ENCODE measurements around the gene DNAJC12.
"Not testable (repeated sequence)": the region's sequence is repeated elsewhere in the genome, so short reads cannot be mapped to it uniquely, and the experiment has no call there.

The DNAJC12 gene

GRCh38 chr10:67837541-67838314, at the start of gene DNAJC12:
TSS of gene DNAJC12 (minus strand) at chr10:67838188. CDS start at chr10:67838011, 177 bp downstream.
- no peak within 1 kb of the TSS for H3K4me3 ChIP-seq

GRCh38 chr10:67884842-67885670, 47.1 kb upstream of the DNAJC12 start:
- Histone ChIP-seq H3K4me3 (peak overlapping the region; percentile 56 to 89 (median 82)), H3K27ac (peak overlapping the region; percentile 81 to 99 (median 94))

More at GRCh38 chr10:67837541-67838314, at the start of gene DNAJC12:
- H3K27ac ChIP-seq, result no peak within 1 kb of the TSS

DNA sequence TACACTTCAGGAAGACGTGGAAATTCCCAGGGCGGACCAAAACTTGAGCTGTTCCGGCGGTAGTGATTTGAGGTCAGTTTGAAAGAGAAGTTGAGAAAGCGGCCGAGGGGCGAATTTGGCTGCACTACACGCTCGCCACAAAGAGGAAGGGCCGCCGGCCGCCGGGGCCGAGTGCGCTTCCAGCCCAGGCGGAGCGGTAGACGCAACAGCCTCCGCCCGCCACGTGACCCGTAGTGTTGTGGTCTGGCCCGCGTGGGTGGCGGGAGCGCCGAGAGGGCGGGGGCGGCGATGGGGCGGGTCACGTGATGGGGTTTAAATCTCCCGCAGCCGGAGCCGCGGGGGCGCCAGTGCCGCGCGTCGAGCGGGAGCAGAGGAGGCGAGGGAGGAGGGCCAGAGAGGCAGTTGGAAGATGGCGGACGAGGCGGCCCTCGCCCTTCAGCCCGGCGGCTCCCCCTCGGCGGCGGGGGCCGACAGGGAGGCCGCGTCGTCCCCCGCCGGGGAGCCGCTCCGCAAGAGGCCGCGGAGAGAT, 46.4 kb upstream of the DNAJC12 start, which contains the start of gene SIRT1:
SIRT1 (plus strand) TSS at position 344 of the 529 bp plus-strand sequence; CDS start at position 410, 66 bp downstream.
- Histone ChIP-seq H3K27ac (peak within 1 kb of the TSS; percentile 81 to 99 (median 94)), H3K4me3 (peak within 1 kb of the TSS; percentile 56 to 89 (median 82))

GRCh38 chr10:67883710-67884312, 45.8 kb upstream of the DNAJC12 start:
- Histone ChIP-seq H3K4me3 (peak overlapping the region; percentile 56 to 89 (median 82)), H3K27ac (peak overlapping the region; percentile 81 to 99 (median 94))

GRCh38 chr10:67878133-67878532, 40.1 kb upstream of the DNAJC12 start:
- no peak overlapping the region for H3K27ac ChIP-seq
- H3K4me3 ChIP-seq, result no peak overlapping the region

DNA sequence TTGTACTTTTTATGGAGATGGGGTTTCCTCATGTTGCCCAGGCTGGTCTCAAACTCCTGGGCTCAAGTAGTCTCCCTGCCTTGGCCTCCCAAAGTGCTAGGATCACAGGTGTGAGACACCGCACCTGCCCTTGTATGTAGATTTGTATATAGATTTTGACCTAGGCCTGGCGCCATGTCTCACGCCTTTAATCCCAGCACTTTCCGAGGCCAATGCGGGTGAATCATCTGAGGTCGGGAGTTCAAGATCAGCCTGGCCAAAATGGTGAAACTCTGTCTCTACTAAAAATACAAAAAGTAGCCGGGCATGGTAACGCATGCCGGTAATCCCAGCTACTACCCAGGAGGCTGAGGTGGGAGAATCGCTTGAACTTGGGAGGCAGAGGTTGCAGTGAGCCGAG, 39.4 kb upstream of the DNAJC12 start:
- not testable (repeated sequence) for H3K27ac ChIP-seq, H3K4me3 ChIP-seq

DNA sequence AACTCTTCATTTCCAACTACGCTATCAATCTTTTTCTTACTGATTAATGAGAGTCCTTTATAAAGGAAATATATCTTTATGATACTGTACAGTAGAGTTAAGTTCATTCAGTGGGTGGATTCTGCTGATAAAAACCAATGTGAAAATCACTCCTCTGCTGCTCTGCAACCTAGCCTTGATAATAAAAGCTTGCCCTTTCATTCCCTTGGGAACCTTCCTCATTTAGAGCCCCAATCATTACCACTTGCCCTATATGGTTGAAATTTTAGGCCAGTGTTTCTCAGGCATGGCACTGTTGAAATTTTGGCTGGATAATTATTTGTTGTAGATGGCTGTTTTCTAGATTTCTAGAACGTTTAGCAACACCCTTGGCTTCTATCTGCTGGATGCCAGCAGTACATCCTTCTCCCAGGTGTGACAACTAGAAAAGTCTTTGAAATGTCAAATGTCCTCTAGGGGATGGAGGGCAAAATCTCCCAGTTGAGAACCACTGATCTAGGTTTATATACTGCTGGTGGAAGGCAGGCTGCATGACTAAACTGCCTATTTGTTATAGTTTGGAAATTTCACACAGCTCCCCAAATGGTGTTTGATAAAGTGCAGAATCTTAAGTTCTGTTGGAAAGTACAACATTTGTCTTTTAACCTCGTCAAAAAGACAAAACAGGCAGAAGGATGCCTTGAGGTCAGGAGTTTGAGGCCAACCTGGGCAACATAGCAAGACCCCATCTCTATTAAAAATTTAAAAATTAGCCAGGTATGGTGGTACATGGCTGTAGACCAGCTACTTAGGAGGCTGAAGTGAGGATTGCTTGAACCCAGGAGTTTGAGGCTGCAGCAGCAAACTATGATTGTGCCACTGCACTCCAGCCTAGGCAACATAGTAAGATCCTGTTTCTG, 37.6 kb upstream of the DNAJC12 start:
- H3K4me3 ChIP-seq, result no peak overlapping the region

GRCh38 chr10:67869996-67870395, 32.0 kb upstream of the DNAJC12 start:
- Histone ChIP-seq H3K4me3 (no peak overlapping the region), H3K27ac (no peak overlapping the region)

More for the DNA sequence above, 37.6 kb upstream of the DNAJC12 start:
- no peak overlapping the region for H3K27ac ChIP-seq

GRCh38 chr10:67868132-67868531, 30.1 kb upstream of the DNAJC12 start:
- Histone ChIP-seq H3K4me3 (no peak overlapping the region), H3K27ac (no peak overlapping the region)

GRCh38 chr10:67864607-67865371, 26.8 kb upstream of the DNAJC12 start:
- no peak overlapping the region for H3K4me3 ChIP-seq
- peak overlapping the region in 1 of 21 experiments; percentile 29 for H3K27ac ChIP-seq

GRCh38 chr10:67863094-67863493, 25.1 kb upstream of the DNAJC12 start:
- H3K4me3 ChIP-seq, result no peak overlapping the region
- no peak overlapping the region for H3K27ac ChIP-seq

DNA sequence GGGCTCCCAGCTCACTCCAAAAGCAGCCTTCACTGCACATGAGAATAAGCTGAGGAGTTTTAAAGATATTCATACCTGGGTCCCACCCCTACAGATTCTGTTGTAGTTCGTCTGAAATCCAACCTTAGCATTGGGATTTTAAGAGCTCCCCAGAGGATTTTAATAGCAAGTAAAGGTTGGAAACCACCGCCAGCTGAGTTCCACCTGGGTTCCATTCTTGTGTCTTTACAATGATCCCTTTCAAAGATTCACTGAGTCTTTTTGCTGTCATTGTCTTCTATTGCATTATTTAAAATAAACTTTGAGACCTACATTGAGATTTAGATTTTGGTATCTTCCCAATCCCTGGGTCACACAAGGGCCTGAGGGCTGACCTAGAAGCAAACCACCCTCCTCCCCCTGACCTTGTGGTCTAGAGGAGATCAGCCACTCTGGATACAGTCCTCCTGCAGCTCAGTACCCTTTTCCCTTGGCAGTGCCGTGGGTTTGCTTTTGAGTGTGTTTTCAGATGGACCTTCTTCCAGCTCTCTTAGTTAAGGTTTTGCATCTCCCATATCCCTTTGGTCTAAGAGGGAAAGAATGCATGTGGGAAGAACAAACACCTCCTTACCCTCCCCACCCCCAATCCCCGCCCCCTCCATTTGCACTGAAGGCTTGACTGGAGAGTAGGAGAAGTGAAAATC, 23.9 kb upstream of the DNAJC12 start:
- Histone ChIP-seq H3K27ac (no peak overlapping the region), H3K4me3 (no peak overlapping the region)

DNA sequence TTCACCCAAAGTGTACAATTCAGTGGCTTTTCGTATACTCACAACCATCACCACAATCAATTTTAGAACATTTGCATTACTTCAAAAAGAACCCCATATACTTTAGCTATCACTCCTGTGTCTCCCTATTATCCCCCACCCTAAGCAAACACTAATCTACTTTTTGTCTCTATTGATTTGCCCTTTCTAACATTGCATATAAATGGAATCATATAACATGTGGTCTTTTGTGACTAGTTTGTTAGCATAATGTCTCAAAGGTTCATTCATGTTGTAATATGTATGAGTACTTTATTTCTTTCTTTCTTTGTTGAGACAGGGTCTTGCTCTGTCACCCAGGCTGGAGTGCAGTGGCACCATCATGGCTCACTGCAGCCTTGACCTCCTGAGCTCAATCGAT, 21.0 kb upstream of the DNAJC12 start:
- Histone ChIP-seq H3K4me3 (no peak overlapping the region), H3K27ac (no peak overlapping the region)

DNA sequence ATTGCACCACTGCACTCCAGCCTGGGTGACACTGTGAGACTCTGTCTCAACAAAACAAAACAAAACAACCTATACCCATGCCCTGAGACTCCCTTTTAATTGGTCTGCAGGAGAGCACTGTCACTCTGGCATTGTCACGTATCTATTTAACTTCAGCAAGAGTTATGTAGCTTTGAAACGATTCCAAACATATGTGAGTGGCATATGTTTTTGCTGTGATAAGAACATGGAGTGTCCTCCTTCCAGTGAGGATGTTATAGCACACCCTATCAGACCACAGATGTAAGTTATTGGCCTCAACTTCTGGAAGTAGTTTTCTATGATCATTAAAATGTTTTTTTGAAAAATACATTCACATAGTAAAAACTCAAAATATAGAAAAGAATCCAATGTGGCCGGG, 15.5 kb upstream of the DNAJC12 start:
- Histone ChIP-seq H3K4me3 (no peak overlapping the region), H3K27ac (no peak overlapping the region)

- Histone ChIP-seq H3K27ac (no peak overlapping the region), H3K4me3 (no peak overlapping the region)
Measured at GRCh38 chr10:67852761-67853160, 14.8 kb upstream of the DNAJC12 start.

- Histone ChIP-seq H3K4me3 (no peak overlapping the region), H3K27ac (no peak overlapping the region)
Measured at GRCh38 chr10:67851186-67851585, 13.2 kb upstream of the DNAJC12 start.

DNA sequence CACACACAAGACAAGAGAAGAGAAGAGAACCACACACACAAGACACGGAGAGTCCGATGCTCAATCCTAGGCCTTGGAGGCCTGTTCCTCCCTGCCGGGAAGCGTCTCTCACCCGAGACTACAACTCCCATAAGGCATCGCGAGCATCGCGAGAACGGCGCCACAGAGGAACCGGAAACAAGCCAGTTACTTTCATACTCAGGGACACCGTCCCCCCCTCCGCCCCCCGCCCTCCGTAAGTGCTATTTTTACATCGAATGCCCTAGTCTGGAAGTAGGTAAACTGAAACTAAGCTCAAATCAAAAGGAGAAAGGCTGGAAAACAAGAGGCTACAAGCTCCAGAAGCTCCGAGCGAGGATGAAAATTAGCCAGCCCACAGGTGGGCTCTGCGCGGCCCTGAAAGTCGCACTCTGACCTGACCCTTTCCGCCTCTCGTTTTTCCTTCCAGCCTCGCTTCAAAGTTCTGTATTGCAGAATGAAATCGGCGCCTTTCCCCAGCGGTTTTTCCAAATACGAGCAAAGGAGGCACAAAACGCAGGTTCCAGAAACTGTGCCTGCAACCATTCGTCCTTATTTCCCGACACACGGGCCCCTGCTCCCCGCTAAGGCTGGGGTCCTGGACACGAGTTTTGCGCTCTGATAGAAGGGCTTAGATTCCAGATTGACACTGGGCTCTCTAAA, 11.5 kb upstream of the DNAJC12 start:
- H3K4me3 ChIP-seq, result peak overlapping the region; percentile 46 to 83 (median 68)
- H3K27ac ChIP-seq, result peak overlapping the region in 20 of 21 experiments; percentile 52 to 96 (median 92)

All from skin epidermis (tissue), 12 donors.